HG03095 (cell line): ENCODE results near the gene CIC.

Experiments
- ATAC-seq: cut with Tn5 transposase; IDR thresholded peaks from one replicate; pipeline ENCODE4 v1.9.1; 2021; ENCODE audit warnings: moderate library complexity; ENCODE audit not compliant: unreplicated experiment

The CIC gene

GRCh38 chr19:42275103-42275502 lies 6.1 kb downstream of the CIC start:
- no peak for ATAC-seq

GRCh38 chr19:42275517-42275916 lies 6.5 kb downstream of the CIC start:
- no peak for ATAC-seq

- ATAC-seq, result no peak
Observed at GRCh38 chr19:42276284-42276683, 7.2 kb downstream of the CIC start.

GRCh38 chr19:42276821-42277220 lies 7.8 kb downstream of the CIC start:
- ATAC-seq, result no peak

GRCh38 chr19:42277821-42278451 lies 8.9 kb downstream of the CIC start:
- no peak for ATAC-seq

GRCh38 chr19:42278452-42279154 lies 9.6 kb downstream of the CIC start:
- no peak for ATAC-seq

GRCh38 chr19:42279155-42279901 lies 10.3 kb downstream of the CIC start:
- no peak for ATAC-seq

GRCh38 chr19:42279902-42280814 lies 11.1 kb downstream of the CIC start:
- ATAC-seq, result no peak

GRCh38 chr19:42280815-42281145 lies 11.7 kb downstream of the CIC start:
- no peak for ATAC-seq

GRCh38 chr19:42281146-42281826 lies 12.2 kb downstream of the CIC start:
- ATAC-seq, result no peak

GRCh38 chr19:42281827-42282762 lies 13.0 kb downstream of the CIC start:
- ATAC-seq, result no peak

GRCh38 chr19:42282819-42283187 lies 13.8 kb downstream of the CIC start:
- no peak for ATAC-seq

GRCh38 chr19:42283188-42284065 lies 14.4 kb downstream of the CIC start:
- ATAC-seq, result peak; percentile 41

GRCh38 chr19:42284066-42284501 lies 15.0 kb downstream of the CIC start:
- peak; percentile 20 for ATAC-seq

- no peak for ATAC-seq
Observed at GRCh38 chr19:42284591-42285341, 15.7 kb downstream of the CIC start.

GRCh38 chr19:42285541-42285941 lies 16.5 kb downstream of the CIC start:
- ATAC-seq, result no peak

- ATAC-seq, result no peak
Observed at GRCh38 chr19:42285988-42286348, 16.9 kb downstream of the CIC start.
